ENCODE results near the gene KCTD7. TPM values are rescaled to one million over a fixed set of nuclear protein-coding genes. Genes with fewer than 3 reads are reported as not detected.
"Not testable (repeated sequence)": the region's sequence is repeated elsewhere in the genome, so short reads cannot be mapped to it uniquely, and the experiment has no call there.

Gene KCTD7
- polyA plus RNA-seq, 1 donor, result 18.3 TPM

DNA sequence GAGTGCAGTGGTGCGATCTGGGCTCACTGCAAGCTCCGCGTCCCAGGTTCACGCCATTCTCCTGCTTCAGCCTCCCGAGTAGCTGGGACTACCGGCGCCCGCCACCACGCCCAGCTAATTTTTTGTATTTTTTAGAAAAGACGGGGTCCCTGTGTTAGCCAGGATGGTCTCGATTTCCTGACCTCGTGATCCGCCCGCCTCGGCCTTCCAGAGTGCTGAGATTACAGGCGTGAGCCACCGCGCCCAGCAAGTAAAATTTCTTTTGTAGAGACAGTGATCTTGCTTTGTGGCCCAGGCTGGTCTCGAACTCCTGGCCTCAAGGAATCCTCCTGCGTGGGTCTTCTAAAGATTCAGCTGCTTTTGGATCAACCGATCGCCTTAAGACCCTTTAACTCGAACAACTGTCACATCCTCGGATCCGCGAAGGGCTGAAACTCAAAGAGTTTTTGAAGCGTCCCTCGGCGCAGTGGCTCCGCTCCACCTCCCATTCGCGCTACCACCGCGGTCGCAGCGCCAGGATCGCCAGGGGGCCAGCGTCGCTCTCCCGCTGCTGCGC lies 25.1 kb downstream of the KCTD7 start:
- DNase-seq (ENCODE audit: low read depth), result not testable (repeated sequence)

DNA sequence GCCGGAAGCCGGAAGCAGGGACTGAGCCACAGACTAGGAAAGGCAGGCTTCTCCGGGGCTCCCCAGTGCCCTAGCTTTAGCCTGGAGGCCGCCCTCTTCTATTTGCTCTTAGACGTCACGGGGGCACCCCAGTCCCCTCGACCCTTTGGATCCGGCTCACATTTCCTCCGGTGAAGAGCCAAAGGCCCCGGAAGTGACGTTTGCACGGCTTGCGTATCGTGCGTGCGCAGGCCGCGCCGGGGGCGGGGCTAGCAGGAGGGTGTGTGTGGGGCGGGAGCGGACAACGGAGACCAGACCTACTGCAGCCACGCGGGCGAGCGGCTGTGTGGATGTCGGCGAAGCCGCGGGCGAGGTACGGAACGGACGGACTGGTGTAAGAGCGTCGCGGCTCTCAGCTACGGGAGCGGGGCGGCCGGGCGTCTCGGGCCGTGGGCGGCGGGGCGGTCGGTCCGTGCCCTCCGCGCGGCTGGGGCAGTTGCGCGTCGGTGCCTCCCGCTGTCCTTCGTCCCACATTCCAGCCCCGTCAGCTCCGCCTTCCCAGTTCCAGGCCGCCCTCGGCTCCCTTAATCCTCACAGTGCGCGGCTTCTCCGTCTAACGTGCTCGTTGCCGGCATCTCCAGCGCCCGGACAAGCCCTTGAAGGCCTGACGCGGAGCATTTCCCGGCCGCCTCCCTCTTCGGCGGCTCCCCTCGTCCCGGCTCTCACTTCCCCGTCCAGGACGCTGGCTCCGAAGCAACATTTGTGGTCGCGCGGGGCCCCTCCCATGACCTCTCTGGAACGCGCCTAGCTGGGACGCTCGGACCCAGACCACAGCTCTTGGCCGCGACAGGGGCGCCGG lies 25.8 kb downstream of the KCTD7 start:
- DNase-seq (ENCODE audit: low read depth), result peak; percentile 97

DNA sequence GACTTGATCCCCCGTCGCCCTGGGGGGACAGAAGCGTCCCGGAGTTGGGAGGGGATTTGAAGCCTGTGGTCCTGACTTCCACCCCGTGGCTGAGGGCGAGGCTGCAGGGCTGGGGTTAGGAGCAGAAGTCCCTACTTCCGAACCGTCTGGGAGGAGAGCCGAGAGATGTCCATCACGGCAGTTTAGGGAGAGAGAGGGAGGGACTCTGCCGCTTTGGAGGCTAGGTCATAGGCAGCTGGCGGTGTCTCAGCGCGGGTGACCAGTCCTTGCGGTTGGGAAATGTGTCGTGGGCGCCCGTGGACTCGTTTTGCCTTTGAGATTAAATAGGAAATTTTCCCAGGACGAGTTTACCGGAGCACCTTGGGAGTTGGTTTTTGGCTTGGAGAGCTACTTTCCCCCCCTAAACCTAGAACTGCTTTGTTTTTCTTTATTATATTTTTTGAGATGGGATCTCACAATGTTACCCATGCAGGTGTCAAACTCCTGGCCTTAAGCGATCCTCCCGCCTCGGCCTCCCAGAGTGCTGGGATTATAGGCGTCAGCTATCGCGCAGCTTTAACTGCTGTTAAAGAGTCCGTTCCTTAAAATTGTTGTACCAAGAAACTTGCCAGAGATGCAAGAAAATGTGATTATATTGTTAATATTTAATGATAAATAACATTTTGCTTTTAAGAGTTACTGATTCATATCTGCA lies 26.6 kb downstream of the KCTD7 start:
- not testable (repeated sequence) for DNase-seq (ENCODE audit: low read depth)

DNA sequence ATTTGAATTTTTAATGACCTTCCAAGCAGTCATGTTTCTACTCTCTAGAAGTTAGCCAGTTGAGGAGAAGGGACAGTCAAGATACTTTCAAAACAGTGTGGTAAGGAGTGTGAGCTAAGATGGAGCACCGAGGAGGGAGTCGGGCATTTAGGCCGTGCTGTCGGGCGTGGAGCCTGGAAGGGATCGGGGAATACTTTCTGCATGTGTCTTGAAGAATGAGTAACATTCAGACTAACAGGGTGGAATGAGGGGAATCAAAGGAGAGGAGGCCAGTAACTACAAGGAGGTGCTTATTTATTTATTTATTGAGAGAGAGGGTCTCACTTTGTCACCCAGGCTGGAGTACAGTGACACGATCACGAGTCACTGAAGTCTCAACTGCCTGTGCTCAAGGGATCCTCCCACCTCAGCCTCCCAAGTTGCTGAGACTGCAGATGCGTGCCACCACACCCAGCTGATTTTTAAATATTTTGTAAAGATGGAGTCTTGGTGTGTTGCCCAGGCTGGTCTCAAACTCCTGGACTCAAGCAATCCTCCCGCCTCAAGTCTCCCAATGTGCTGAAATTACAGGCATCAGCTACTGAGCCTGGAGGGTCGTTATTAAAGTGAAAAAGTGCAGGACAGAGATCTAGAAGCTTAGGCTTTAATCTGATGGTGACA lies 27.3 kb downstream of the KCTD7 start:
- not testable (repeated sequence) for DNase-seq (ENCODE audit: low read depth)

DNA sequence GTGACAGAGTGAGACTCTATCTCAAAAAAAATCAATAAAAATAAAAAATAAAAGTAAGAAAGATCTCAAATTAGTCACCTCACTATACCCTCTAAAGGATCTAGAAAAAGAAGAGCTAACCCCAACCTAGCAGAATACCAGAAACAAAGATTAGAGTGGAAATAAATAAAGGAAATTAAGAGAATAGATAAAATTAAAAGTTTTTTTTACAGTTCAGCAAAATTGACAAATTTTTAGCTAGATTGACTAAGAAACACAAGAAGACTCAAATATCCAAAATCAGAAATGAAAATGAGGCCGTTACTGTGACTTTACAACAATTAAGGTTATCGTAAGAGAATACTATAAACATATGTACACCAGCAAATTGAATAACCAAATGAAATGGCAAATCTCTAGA lies 29.1 kb downstream of the KCTD7 start:
- DNase-seq (ENCODE audit: low read depth), result no peak

DNA sequence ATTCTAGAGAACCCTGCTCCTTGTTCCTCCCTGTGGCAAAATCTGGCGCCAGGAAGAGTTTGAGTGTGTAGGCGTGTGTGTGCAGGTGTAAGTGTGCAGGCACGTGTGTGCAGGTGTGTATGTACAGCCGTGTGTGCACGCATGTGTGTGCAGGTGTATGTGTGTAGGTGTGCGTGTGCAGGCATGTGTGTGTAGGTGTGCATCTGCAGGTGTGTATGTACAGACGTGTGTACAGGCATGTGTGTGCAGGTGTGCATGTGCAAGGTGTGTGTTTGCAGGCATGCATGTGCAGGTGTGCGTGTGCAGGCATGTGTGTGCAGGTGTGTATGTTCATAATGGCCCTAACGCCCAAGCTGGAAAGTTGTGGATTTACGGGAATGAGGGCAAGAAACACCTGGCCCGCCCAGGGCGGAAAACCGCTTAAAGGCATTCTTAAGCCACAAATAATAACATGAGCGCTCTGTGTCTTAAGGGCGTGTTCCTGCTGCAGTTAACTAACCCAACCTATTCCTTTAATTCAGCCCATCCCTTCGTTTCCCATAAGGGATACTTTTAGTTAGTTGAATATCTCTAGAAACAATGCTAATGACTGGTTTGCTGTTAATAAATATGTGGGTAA lies 34.1 kb downstream of the KCTD7 start:
- no peak for DNase-seq (ENCODE audit: low read depth)

DNA sequence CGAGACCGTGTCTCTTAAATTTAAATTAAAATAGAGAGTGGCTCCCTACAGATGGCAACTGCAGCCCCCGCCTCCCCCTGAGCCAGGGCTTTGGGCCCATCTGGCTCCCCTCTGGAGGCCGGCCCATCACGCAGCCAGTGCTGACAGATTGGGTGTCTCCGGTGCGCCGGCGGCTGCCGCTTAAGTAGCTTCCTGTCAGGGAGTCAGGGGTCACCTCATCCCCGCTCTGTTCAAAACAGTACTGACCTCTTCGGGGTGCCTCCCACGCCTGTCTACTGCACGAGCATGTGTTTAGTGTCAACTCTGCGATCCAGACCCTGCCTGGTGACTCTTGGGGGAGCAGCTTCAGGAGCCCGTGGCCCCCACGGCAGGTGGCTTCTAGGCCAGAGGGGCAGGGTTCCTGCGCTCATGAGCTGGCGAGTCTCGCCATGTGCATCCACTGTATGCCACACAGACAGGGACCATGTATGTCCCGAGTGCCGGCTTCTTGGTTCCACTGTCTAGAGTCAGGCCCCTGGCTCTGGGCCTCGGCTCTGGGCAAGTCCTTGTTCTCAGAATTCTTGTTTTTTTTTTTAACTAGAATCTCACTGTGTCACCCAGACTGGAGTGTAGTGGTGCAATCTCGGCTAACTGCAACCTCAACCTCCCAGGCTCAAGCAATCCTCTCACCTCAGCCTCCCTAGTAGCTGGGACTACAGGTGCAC lies 36.1 kb downstream of the KCTD7 start:
- DNase-seq (ENCODE audit: low read depth), result no peak

DNA sequence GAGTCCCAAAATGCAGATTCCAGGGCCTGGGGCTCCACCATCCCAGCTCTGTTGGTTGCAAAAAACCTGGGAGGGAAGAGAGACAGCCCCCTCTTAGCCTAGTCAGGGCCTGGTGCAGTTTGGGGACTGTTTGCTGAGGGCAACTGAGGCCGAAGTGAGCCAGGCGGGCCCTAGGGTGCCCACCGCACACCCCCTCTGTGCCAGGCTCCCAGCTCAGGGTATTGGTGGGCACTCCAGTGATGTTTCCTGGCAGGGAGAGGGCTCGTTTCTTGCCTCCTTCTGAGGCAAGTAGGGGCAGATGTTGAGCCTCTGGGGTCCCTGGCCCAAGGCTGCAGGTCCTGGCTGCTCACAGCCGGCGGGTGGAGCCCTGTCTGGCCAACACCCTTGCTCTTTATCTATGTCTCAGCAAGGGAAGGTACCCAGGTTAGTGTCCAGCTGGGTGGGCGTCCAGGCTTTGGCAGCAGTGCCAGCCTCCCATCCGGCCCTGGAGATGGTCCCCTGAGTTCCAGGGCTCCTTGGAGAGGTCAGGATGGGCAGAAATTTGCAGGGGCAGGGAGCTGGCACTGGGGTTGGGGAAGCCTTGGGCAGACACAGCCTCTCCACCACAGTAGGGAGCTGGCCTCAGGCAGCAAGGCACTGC lies 37.8 kb downstream of the KCTD7 start:
- DNase-seq (ENCODE audit: low read depth), result no peak

DNA sequence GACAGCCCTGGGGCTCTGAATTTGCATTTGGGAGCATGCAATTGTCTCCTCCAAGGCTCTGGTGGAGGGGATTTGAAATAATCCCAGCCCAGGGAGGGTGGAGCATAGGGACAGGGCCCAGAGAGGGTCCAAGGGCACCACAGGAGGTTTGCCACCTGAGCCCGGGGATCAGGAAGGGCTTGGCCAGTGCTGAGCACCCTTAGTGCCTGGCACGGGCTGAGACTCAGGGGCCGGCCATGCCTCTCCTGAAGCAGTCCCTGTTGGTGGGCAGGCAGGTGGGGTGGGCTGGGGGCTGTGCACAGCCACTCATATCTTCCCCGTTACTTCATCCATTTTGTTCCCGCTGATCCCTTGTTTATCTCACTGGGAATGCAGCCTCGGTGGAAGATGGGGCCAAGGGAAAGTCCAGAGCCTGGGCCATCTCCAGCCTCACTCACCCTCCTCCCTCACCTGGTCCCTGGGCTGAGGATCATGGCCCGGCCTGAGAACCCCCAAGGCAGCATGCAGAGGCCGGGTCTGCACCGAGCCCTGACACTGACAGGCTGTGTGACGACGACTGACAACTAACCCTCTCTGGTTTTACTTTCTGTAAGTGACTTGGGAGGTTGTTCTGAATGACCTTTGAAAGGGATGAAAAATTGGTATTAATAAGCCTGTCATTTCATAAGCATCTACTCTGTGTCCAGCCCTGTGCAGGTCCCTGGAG lies 38.5 kb downstream of the KCTD7 start:
- DNase-seq (ENCODE audit: low read depth), result no peak

DNA sequence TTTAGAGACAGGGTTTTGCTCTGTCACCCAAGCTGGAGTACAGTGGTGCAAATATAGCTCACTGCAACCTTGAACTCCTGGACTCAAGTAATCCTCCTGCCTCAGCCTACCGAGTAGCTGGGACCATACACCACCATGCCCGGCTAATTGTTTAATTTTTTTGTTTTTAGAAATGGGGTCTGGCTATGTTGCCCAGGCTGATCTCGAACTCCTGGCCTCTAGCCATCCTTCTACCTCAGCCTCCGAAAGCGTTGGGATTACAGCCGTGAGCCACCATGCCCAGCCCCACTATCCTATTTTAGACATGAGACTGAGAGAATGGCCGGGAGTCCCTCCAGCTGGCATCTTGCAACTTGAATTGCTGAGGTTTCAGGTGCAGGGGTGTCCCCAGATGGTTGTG lies 39.4 kb downstream of the KCTD7 start:
- DNase-seq (ENCODE audit: low read depth), result no peak

DNA sequence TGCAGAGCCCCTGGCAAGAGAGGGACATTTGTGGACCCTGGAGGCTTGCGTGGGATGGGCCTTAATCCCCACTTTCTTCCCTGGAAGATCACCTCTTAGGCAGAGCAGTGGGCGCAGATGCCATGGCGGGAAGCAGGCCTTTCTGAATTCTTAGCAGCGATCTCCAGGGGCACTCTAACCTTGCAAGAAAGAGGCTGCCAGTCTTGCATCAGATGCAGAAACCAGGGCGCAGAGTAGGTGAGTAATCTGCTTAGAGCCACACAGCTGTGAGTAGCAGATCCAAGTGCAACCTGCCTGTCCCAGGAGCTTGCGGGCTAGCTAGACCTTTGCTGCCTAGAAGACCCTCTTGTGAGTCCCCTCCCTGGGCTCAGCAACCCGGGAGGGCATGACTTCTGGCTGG lies 40.0 kb downstream of the KCTD7 start:
- DNase-seq (ENCODE audit: low read depth), result no peak

DNA sequence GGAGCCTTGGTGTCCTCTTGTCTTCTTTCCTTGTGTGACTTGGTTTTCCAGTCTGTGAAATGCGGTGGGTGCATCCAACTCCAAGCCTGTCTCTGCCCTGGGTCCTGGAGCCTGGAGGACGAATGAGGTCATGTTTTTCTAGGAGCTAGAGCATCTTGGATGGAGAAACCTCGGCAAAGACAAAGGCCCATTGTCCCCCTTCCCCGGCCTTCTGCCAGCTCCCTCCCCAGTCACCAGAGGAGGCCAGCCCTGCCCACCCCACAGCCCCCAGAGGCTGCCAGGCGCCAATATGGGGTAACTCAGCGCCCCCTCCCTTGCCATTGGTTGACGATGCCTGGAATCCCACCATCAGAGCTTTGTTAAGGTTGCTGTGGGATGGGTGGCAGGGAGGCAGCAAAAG lies 40.4 kb downstream of the KCTD7 start:
- no peak for DNase-seq (ENCODE audit: low read depth)

DNA sequence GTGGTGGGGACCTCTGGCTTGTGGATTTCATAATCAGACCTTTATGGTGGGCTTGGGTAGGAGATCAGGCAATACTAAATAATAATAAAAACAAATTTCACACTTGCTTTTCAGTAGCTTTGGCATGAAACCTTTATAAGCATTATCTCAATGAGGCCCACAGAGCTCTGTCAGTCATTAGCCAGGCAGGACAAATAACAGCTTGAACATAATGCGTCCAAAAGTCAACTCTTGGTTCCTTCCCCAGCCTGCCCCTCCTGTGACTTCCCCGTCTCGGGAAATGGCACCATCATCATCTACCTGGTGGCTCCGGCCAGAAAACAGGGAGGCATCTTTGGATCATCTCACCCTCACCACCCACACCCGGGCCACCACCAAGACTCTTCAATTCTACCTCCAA lies 40.8 kb downstream of the KCTD7 start:
- DNase-seq (ENCODE audit: low read depth), result no peak

DNA sequence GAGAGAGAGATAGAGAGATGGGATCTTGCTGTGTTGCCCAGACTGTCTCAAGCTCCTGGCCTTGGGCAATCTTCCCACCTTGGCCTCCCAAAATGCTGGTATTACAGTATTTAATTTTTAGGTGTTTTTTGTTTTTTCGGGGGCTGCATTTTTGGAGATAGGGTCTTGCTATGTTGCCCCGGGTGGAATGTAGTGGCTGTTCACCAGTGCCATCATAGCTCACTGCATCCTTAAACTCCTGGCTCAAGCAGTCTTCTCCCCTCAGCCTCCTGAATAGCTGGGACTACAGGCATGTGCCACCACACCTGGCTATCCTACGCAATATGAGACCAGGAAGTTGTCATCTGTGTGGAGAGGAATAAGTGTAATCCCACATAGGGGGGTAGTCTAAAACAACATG lies 42.4 kb downstream of the KCTD7 start:
- no peak for DNase-seq (ENCODE audit: low read depth)

DNA sequence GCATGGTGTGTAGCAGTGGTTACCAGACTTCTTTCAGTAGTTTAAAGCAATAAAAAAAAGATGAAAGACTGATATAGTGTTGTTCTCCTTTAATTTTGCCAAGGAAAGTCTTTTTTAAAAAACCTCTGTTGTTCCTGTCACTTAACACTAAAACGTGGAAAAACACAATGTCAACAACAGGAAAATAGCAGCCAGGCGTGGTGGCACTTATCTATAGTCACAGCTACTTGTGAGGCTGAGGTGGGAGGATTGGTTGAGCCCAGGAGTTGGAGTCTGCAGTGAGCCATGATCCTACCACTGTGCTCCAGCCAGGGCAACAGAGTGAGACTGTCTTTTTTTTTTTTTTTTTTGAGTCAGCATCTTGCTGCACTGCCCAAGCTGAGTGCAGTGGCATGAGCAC lies 42.8 kb downstream of the KCTD7 start:
- not testable (repeated sequence) for DNase-seq (ENCODE audit: low read depth)

DNA sequence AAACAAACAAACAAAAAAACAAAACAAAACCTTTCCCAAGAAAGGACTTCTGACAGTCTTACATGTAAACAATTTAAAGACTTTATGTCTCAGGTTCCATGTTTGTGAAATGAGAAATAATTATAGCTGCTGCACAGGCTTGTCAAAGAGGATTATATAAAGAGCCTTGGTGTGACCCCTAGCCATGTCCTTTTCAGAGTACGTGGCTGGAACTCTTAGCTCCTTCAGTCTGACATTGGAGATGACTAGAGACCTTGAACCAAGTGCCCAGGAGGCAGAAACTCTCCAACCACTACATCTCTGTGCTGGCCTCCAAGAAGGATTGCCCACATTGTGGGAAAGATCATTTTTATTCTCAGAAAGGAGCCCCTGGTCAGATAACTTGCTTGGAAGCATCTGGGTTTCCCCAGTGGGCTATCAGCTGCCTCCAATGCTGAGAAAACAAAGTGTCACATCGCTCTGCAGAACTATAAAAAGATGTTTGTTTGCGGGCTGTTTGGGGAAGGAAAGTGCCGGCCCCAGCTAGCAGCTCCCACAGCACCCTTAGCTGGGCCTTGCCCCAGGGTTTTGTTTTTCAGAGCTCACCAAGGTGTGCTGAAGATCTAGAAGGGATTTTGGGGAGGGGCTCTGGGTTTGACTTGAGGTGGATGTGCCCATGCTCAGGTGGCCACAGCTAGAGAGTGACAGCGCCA lies 43.9 kb downstream of the KCTD7 start:
- not testable (repeated sequence) for DNase-seq (ENCODE audit: low read depth)

DNA sequence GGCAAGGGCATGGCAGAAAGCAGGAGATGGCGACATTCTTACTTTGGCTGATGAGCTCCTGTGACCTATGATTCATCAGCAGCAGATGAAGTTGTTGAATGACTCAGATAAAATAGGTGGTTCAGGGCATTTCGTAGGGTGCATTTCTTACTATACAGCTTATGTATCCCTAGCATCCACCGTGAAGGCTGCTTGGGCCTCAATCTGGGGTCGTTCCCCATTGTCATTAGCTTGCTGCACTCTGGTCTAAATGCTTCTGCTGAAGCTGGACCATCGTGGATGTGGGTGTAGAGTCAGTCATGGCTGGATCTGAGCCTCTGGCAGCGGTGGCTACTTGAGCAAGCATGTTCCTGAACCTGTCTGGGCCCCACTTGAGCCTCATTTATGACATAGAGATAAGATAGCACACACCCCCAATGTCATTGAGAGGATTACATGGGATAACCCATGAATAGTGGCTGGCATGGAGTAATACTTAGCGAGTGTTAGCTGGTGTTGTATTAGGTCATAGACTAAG lies 44.5 kb downstream of the KCTD7 start:
- DNase-seq (ENCODE audit: low read depth), result not testable (repeated sequence)

DNA sequence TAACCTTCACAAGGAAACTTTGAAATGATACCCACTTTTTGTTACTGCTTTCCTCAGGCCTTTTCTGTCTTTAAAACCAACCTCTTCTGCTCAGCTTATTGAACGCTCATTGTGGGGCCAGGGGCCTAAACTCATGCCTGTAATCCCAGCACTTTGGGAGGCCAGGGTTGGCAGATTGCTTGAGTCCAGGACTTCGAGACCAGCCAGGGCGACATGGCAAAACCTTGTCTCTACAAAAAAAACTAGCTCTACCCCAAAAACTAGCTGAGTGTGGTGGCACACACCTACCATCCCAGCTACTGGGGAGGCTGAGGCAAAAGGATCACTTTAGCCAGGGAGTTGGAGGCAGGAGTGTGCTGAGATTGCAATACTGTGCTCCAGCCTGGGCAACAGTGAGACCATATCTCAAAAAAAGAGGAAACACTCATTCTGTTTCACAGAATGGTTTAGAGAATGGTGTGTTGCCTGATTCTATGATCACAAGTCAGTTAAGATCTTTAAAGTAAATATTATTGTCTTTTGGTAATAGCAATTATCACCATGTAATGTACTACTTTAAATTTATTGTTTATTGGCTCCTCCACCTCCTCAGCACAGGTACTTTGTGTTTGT lies 51.1 kb downstream of the KCTD7 start:
- DNase-seq (ENCODE audit: low read depth), result no peak

Measured in forelimb muscle (tissue), 1 donor.